Prostate gland (tissue), 2 donors: Measurements from ENCODE around the gene KRT78.

ENCODE experiments used
- POLR2A ChIP-seq: fragments of 450-650 bp; IDR thresholded peaks from one replicate; pipeline ENCODE4 v1.6.1; 2016; ENCODE audit warnings: antibody characterized with exemption, mild to moderate bottlenecking
- POLR2AphosphoS5 ChIP-seq: sonication (generic); formaldehyde crosslinking; IDR thresholded peaks from one replicate; pipeline ENCODE4 v1.6.1; 2017; ENCODE audit warnings: antibody characterized with exemption
- TF ChIP-seq, protein P1 (sequence below), 4 experiments: fragments of 200-600 bp in 2 of 4; fragments of 450-650 bp in 2 of 4; sonication (generic) in 2 of 4; IDR thresholded peaks; 1 replicate in 3 of 4; 2 replicates in 1 of 4; pipeline ENCODE4 v1.5.1; 2016 to 2019; ENCODE audit warnings: antibody characterized with exemption in 4 of 4, mild to moderate bottlenecking in 2 of 4, moderate library complexity in 2 of 4

GRCh38 chr12:52860102-52860823 lies 11.5 kb upstream of the KRT78 start:
- TF ChIP-seq POLR2A (no peak), POLR2AphosphoS5 (no peak)
- TF ChIP-seq, protein P1, sequence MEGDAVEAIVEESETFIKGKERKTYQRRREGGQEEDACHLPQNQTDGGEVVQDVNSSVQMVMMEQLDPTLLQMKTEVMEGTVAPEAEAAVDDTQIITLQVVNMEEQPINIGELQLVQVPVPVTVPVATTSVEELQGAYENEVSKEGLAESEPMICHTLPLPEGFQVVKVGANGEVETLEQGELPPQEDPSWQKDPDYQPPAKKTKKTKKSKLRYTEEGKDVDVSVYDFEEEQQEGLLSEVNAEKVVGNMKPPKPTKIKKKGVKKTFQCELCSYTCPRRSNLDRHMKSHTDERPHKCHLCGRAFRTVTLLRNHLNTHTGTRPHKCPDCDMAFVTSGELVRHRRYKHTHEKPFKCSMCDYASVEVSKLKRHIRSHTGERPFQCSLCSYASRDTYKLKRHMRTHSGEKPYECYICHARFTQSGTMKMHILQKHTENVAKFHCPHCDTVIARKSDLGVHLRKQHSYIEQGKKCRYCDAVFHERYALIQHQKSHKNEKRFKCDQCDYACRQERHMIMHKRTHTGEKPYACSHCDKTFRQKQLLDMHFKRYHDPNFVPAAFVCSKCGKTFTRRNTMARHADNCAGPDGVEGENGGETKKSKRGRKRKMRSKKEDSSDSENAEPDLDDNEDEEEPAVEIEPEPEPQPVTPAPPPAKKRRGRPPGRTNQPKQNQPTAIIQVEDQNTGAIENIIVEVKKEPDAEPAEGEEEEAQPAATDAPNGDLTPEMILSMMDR (IDR thresholded peaks at IDR 0.05), result no peak
